ENCODE measurements around the gene EXO1.

DNA sequence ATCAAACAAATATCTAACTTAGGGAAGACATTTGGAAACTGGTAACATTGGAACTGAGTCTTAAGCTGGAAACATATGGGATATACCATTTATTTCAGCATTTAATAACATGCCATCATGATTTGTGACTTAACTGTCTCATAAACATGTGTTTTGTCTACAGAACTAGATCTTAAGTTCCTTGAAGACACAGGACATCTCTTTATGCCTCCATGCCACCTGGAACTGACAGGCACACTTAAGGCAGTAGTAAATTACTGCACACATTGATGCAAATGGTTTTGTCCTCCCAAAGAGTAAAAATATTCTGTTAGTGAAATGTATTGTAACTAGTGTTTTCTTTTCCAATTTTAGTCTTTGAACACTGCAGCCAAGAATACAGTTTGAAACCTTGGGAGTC lies 1.6 kb upstream of the EXO1 start:
- TF ChIP-seq, protein P1, sequence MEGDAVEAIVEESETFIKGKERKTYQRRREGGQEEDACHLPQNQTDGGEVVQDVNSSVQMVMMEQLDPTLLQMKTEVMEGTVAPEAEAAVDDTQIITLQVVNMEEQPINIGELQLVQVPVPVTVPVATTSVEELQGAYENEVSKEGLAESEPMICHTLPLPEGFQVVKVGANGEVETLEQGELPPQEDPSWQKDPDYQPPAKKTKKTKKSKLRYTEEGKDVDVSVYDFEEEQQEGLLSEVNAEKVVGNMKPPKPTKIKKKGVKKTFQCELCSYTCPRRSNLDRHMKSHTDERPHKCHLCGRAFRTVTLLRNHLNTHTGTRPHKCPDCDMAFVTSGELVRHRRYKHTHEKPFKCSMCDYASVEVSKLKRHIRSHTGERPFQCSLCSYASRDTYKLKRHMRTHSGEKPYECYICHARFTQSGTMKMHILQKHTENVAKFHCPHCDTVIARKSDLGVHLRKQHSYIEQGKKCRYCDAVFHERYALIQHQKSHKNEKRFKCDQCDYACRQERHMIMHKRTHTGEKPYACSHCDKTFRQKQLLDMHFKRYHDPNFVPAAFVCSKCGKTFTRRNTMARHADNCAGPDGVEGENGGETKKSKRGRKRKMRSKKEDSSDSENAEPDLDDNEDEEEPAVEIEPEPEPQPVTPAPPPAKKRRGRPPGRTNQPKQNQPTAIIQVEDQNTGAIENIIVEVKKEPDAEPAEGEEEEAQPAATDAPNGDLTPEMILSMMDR (conservative IDR thresholded peaks at IDR 0.05; ENCODE audit: low read depth, low read length): no peak
- TF ChIP-seq EZH2 (IDR thresholded peaks at IDR 0.05; ENCODE audit: borderline replicate concordance, low read depth, low read length, poor library complexity, severe bottlenecking): no peak
